Left renal pelvis (tissue), 4 donors: Measurements from ENCODE around the gene CEBPG. TPM values are rescaled to one million over a fixed set of nuclear protein-coding genes. Genes with fewer than 3 reads are reported as not detected.

Experiments used
- polyA plus RNA-seq, 4 donors: library from polyadenylated mRNA; unstranded; fragments of 120-200 nt; gene quantifications; one replicate each; pipeline ENCODE4 v1.2.1, GENCODE V29; 2013; ENCODE audit not compliant: insufficient read length in 4 of 4

CEBPG gene
- polyA plus RNA-seq, 4 donors: 19.2 to 28.6 (median 23.2) TPM

Other genes with a start within 250 kb of the CEBPG start
- 1 to 10 TPM in 3 of 4 donors, under 1 TPM in 1; 0.78 to 2.1 (median 1.2) TPM for gene WDR88, start 241.6 kb upstream of the CEBPG start, polyA plus RNA-seq
- 10 to 100 TPM; 15.1 to 29.3 (median 26.3) TPM for gene LRP3, start 179.4 kb upstream of the CEBPG start, polyA plus RNA-seq
- 1 to 10 TPM in 1 of 4 donors, under 1 TPM in 3; 0.33 to 5.2 (median 0.41) TPM for gene SLC7A10, start 147.9 kb upstream of the CEBPG start, polyA plus RNA-seq
- gene CEBPA, start 71.2 kb upstream of the CEBPG start, polyA plus RNA-seq: 1 to 10 TPM; 2.2 to 6.8 (median 4.5) TPM
- gene PEPD, start 148.1 kb downstream of the CEBPG start, polyA plus RNA-seq: 100 to 1,000 TPM in 2 of 4 donors, 10 to 100 TPM in 2; 56.0 to 122 (median 95.0) TPM
- gene CHST8, start 248.2 kb downstream of the CEBPG start, polyA plus RNA-seq: under 1 TPM; 0.07 to 0.20 (median 0.16) TPM